Stomach smooth muscle (tissue), 2 donors: Measurements from ENCODE around the gene CBX3.

Experiments
- H3K27ac ChIP-seq: one replicate; pipeline ENCODE4 v1.7.0; 2013; ENCODE audit warnings: mild to moderate bottlenecking, low read length, inconsistent platforms
- H3K27me3 ChIP-seq, 2 donors: one replicate each; pipeline ENCODE4 v1.7.0; 2013; ENCODE audit warnings: low read length in 2 of 2; ENCODE audit not compliant: insufficient read depth in 2 of 2, control insufficient read depth in 1 of 2
- H3K36me3 ChIP-seq, 2 donors: one replicate each; pipeline ENCODE4 v1.7.0; 2013; ENCODE audit warnings: low read length in 2 of 2; ENCODE audit not compliant: control insufficient read depth in 2 of 2, insufficient read depth in 2 of 2
- H3K4me1 ChIP-seq: one replicate; pipeline ENCODE4 v1.7.0; 2013; ENCODE audit warnings: low read length; ENCODE audit not compliant: control insufficient read depth, insufficient read depth
- H3K4me3 ChIP-seq, 2 donors: one replicate each; pipeline ENCODE4 v1.7.0; 2013; ENCODE audit warnings: low read length in 2 of 2
- H3K9ac ChIP-seq, 2 donors: one replicate each; pipeline ENCODE4 v1.7.0; 2013; ENCODE audit warnings: low read length in 2 of 2, mild to moderate bottlenecking in 1 of 2
- H3K9me3 ChIP-seq, 2 donors: one replicate each; pipeline ENCODE4 v1.7.0; 2013; ENCODE audit warnings: low read length in 2 of 2; ENCODE audit not compliant: control insufficient read depth in 2 of 2
- donor health status: healthy.
- donor health status: Pancreatic carcinoma.

Gene CBX3

GRCh38 chr7:26198133-26198780, 3.3 kb upstream of the CBX3 start:
- peak overlapping the region; percentile 99 to 100 for H3K4me3 ChIP-seq
- no peaks in the 10 kb centered on the region for H3K9me3 ChIP-seq
- H3K4me1 ChIP-seq = peaks cover 21% of the 10 kb centered on the region
- peak overlapping the region; percentile 100 for H3K27ac ChIP-seq
- peaks cover 14 to 34% of the 10 kb centered on the region in 2 donors for H3K36me3 ChIP-seq
- no peaks in the 10 kb centered on the region for H3K27me3 ChIP-seq
- peak overlapping the region; percentile 100 for H3K9ac ChIP-seq

DNA sequence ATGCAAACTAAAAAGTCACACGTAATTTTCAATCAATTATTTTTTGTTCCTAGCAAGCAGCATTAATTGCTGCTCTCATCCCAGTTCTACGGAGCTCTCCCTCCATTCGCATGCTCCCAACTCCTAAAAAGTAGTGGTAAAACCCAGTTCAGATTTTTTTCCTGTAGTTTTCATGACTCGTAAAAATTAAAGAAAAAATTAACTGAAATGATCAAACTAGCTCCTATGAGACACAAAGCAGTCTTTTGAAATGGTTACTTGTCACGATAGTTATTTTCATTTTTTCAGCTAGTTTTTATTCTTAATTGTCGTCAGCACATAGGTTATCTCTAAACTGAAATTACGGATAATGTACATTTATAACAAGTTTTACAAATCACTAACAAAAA, 2.8 kb upstream of the CBX3 start:
- H3K36me3 ChIP-seq = peaks cover 9 to 29% of the 10 kb centered on the region in 2 donors
- H3K4me1 ChIP-seq = peaks cover 19% of the 10 kb centered on the region
- H3K4me3 ChIP-seq = peak overlapping the region; percentile 99 to 100
- peak overlapping the region; percentile 100 for H3K9ac ChIP-seq
- no peaks in the 10 kb centered on the region for H3K9me3 ChIP-seq
- H3K27me3 ChIP-seq = no peaks in the 10 kb centered on the region
- peak overlapping the region; percentile 100 for H3K27ac ChIP-seq

DNA sequence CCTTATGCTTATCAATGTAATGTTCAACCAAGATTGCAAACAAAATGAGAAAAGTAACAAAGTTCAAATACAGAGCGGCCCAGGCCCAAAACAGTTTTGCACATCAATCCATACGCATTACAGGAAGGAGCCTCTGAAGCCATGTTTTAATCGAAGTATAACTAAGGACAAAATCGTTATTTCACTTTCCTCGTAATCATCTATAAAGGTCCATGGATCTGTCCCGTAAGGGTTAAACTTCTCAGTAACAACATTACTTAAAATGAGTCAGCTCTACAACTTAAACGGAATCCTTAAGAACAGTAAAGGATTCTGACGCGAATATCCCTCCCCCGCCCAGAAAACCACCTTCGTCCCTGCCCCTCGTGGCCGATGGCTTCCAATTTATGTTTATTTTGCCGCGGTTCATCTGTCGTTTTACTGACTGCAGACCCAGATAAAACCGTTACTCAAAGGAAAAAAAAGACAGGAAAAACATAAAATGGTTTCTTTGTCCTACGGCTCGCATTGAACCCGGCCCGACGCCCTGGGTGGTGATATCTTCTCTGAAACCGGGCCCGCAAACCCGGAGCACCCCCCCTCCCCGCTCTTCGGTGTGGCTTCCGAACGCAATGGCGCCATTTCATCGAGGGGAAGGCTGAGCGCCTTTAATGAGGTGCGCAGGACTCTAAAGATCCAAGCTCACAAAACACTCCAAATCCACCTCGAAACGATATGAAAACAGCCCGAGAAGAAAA, 2.1 kb upstream of the CBX3 start:
- H3K27me3 ChIP-seq = no peaks in the 10 kb centered on the region
- peaks cover 17% of the 10 kb centered on the region for H3K4me1 ChIP-seq

DNA sequence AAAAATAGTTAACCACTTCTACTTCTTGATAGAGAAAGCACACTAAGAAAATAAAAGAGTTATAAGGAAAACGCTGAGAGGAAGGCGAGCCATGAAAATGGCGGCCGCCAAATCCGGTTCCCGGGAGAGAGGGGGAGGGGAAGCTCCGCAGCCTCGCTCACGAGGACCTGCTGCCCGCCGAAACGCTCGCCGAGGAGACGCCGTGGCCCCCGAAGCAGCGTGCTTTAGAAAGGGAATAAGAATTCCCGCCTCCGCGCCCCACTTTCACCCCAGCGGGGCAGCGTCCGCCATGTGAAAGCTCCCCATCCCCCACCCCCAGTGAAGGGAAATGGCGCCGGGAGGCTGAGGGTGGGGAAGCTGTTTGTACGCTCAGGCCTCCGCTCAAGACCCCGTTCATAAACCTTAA, 1.5 kb upstream of the CBX3 start:
- H3K27ac ChIP-seq = peak overlapping the region; percentile 100
- H3K9me3 ChIP-seq = no peaks in the 10 kb centered on the region
- peaks cover 7 to 26% of the 10 kb centered on the region in 2 donors for H3K36me3 ChIP-seq
- H3K9ac ChIP-seq = peak overlapping the region; percentile 100
- H3K4me1 ChIP-seq = peaks cover 17% of the 10 kb centered on the region
- H3K4me3 ChIP-seq = peak overlapping the region; percentile 99 to 100
- no peaks in the 10 kb centered on the region for H3K27me3 ChIP-seq

More for the DNA sequence above, 2.1 kb upstream of the CBX3 start:
- H3K9me3 ChIP-seq = no peaks in the 10 kb centered on the region
- peak overlapping the region; percentile 99 to 100 for H3K4me3 ChIP-seq
- H3K9ac ChIP-seq = peak overlapping the region; percentile 100
- peaks cover 7 to 26% of the 10 kb centered on the region in 2 donors for H3K36me3 ChIP-seq
- H3K27ac ChIP-seq = peak overlapping the region; percentile 100

GRCh38 chr7:26200444-26201246, 900 bp upstream of the CBX3 start, which contains the start of gene HNRNPA2B1:
Gene HNRNPA2B1 (minus strand): TSS chr7:26200746. CDS start chr7:26200577, 169 bp downstream.
- H3K27me3 ChIP-seq = no peaks in the 10 kb centered on the region
- H3K9ac ChIP-seq = peak within 1 kb of the TSS; percentile 100
- peaks cover 17% of the 10 kb centered on the region for H3K4me1 ChIP-seq
- peak within 1 kb of the TSS; percentile 99 to 100 for H3K4me3 ChIP-seq
- H3K27ac ChIP-seq = peak within 1 kb of the TSS; percentile 100
- peaks cover 7 to 20% of the 10 kb centered on the region in 2 donors for H3K36me3 ChIP-seq
- H3K9me3 ChIP-seq = no peaks in the 10 kb centered on the region

DNA sequence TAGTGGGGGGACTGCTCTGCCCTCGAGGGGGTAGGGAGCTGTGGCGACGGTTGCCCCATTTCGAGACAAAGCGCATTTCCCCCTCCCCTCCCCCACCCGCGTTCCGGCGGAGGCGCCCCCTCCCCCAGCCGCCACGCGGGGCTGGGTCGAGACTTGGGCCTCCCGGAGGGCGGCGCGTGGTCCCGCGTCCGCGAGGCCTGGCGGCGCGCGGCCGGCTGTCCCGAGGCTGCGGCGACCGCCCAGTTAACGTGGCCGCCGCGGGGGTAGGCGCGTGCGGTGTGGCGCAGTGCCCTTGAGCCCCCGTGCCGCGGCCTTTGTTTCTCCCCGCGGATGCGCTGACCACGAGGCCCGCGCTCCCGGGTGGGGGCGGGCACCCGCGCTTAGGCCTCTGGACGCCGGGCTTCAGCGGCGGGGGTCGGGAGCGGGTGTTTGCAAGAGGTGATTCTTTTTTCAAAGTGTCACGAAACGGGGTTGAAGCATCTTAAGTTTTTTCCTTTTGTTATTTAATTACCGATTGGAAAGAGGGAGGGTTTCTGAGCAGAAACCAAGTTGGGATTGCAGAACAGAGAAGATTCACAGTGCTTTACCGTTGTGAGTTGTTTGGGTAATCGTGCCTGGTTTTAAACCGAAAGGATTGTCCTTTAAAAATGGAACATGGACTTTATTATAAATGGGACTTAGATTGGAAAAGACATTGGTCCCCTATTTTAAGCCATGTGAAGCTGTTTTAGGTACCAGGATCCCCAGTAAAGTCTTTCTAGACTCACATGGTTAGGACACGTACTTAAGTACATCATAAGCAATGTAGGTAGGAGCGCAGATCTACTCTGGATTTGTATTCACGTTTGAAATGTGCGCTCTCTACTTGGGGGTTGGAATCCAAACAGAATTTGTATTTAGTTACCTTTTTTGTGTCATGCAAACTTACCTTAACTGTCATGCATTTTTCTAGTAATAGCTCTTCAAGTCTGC, 760 bp downstream of the CBX3 start:
- H3K4me1 ChIP-seq = peaks cover 5% of the 10 kb centered on the region
- no peaks in the 10 kb centered on the region for H3K27me3 ChIP-seq
- H3K4me3 ChIP-seq = peak overlapping the region; percentile 75 to 99
- peak overlapping the region; percentile 100 for H3K27ac ChIP-seq
- peaks cover 4 to 14% of the 10 kb centered on the region in 2 donors for H3K36me3 ChIP-seq
- peak overlapping the region; percentile 78 to 86 for H3K9ac ChIP-seq
- no peaks in the 10 kb centered on the region for H3K9me3 ChIP-seq

DNA sequence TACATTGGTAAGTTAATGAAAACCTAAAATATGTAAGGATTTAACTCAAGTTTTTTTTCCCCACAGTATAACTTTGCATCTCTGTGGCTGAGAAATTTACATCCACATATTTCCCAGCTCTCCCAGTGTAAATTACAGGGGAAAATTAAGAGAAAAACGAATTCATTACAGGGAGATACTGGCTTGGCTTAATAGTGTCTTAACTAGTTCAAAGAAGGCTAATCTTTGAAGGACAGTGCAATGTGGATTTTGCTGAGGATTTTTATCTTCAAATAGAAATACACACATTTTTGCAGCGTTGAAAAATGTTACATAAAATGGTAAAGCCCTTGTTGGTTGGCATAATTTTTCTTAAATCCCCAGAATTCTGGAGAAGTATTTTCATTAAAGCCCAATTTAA, 1.5 kb downstream of the CBX3 start:
- no peaks in the 10 kb centered on the region for H3K27me3 ChIP-seq
- no peak overlapping the region for H3K27ac ChIP-seq
- H3K4me1 ChIP-seq = peaks cover 3% of the 10 kb centered on the region
- peaks cover 9 to 10% of the 10 kb centered on the region in 2 donors for H3K36me3 ChIP-seq
- peak overlapping the region; percentile 75 to 99 for H3K4me3 ChIP-seq
- peak overlapping the region; percentile 78 to 86 for H3K9ac ChIP-seq
- no peaks in the 10 kb centered on the region for H3K9me3 ChIP-seq

- H3K9ac ChIP-seq = no peak overlapping the region
- peaks cover 28% of the 10 kb centered on the region in 2 donors for H3K36me3 ChIP-seq
- H3K4me1 ChIP-seq = peaks cover under 1% of the 10 kb centered on the region
- H3K27me3 ChIP-seq = no peaks in the 10 kb centered on the region
- H3K9me3 ChIP-seq = no peaks in the 10 kb centered on the region
- no peak overlapping the region for H3K27ac ChIP-seq
- H3K4me3 ChIP-seq = no peak overlapping the region
Measured at GRCh38 chr7:26208040-26208439, 6.5 kb downstream of the CBX3 start.

GRCh38 chr7:26212921-26213718, 11.6 kb downstream of the CBX3 start:
- Histone ChIP-seq H3K36me3 (peaks cover 18 to 19% of the 10 kb centered on the region in 2 donors), H3K9ac (no peak overlapping the region), H3K4me3 (no peak overlapping the region), H3K27ac (no peak overlapping the region), H3K9me3 (no peaks in the 10 kb centered on the region), H3K27me3 (no peaks in the 10 kb centered on the region), H3K4me1 (no peaks in the 10 kb centered on the region)
